GM21717 (cell line): Measurements from ENCODE around the gene MED29.

Experiments
- ATAC-seq: cut with Tn5 transposase; IDR thresholded peaks from one replicate; pipeline ENCODE4 v1.9.1; 2021; ENCODE audit warnings: mild to moderate bottlenecking, moderate library complexity; ENCODE audit not compliant: unreplicated experiment

The MED29 gene

GRCh38 chr19:39397360-39398296 lies 6.5 kb downstream of the MED29 start:
- no peak for ATAC-seq

GRCh38 chr19:39398297-39398864 lies 7.2 kb downstream of the MED29 start:
- no peak for ATAC-seq

- ATAC-seq = no peak
These were observed 8.5 kb downstream of the MED29 start for GRCh38 chr19:39399668-39400050.

GRCh38 chr19:39400061-39400460 lies 8.9 kb downstream of the MED29 start:
- ATAC-seq = no peak

- ATAC-seq = no peak
These were observed 9.9 kb downstream of the MED29 start for GRCh38 chr19:39401070-39401548.

- no peak for ATAC-seq
These were observed 10.6 kb downstream of the MED29 start for GRCh38 chr19:39401549-39402345.

GRCh38 chr19:39402346-39403300 lies 11.4 kb downstream of the MED29 start:
- ATAC-seq = peak; percentile 18

- ATAC-seq = peak; percentile 25
These were observed 12.4 kb downstream of the MED29 start for GRCh38 chr19:39403331-39404312.

- ATAC-seq = no peak
These were observed 14.2 kb downstream of the MED29 start for GRCh38 chr19:39405261-39405957.

- no peak for ATAC-seq
These were observed 14.9 kb downstream of the MED29 start for GRCh38 chr19:39405958-39406655.

- ATAC-seq = no peak
These were observed 15.7 kb downstream of the MED29 start, which contains the start of gene ZFP36 for GRCh38 chr19:39406656-39407409. TSS of gene ZFP36 (plus strand) at chr19:39406847. CDS start at chr19:39406905, 58 bp downstream.

- ATAC-seq = no peak
These were observed 16.2 kb downstream of the MED29 start for GRCh38 chr19:39407410-39407659.

GRCh38 chr19:39407660-39408391 lies 16.6 kb downstream of the MED29 start:
- no peak for ATAC-seq

GRCh38 chr19:39408392-39409207 lies 17.4 kb downstream of the MED29 start:
- ATAC-seq = no peak

GRCh38 chr19:39409208-39410016 lies 18.2 kb downstream of the MED29 start:
- peak; percentile 0 for ATAC-seq
